GM18907 (cell line): ENCODE measurements around the gene GREM2.

Experiments
- ATAC-seq: cut with Tn5 transposase; IDR thresholded peaks from one replicate; pipeline ENCODE4 v1.9.1; 2021; ENCODE audit warnings: mild to moderate bottlenecking, moderate library complexity; ENCODE audit not compliant: unreplicated experiment

GREM2 gene

GRCh38 chr1:240611619-240612480 lies at the start of gene GREM2:
Gene GREM2, minus strand, starts transcription at chr1:240612155. Its CDS starts 118,680 bp downstream, at chr1:240493475.
- peak; percentile 96 for ATAC-seq

GRCh38 chr1:240658312-240658960 lies 46.5 kb upstream of the GREM2 start:
- no peak for ATAC-seq

- no peak for ATAC-seq
Observed at GRCh38 chr1:240656531-240656930, 44.6 kb upstream of the GREM2 start.

- ATAC-seq: no peak
Observed at GRCh38 chr1:240652961-240653409, 41.0 kb upstream of the GREM2 start.

GRCh38 chr1:240652549-240652948 lies 40.6 kb upstream of the GREM2 start:
- no peak for ATAC-seq

GRCh38 chr1:240650877-240651276 lies 38.9 kb upstream of the GREM2 start:
- ATAC-seq: no peak

- ATAC-seq: no peak
Observed at GRCh38 chr1:240649733-240650721, 38.1 kb upstream of the GREM2 start.

- no peak for ATAC-seq
Observed at GRCh38 chr1:240646571-240647240, 34.8 kb upstream of the GREM2 start.

- no peak for ATAC-seq
Observed at GRCh38 chr1:240644732-240645131, 32.8 kb upstream of the GREM2 start.

- ATAC-seq: no peak
Observed at GRCh38 chr1:240635466-240636256, 23.7 kb upstream of the GREM2 start.

- no peak for ATAC-seq
Observed at GRCh38 chr1:240630409-240630808, 18.5 kb upstream of the GREM2 start.

GRCh38 chr1:240621249-240621648 lies 9.3 kb upstream of the GREM2 start:
- ATAC-seq: no peak

GRCh38 chr1:240619906-240620621 lies 8.1 kb upstream of the GREM2 start:
- no peak for ATAC-seq

GRCh38 chr1:240619357-240619756 lies 7.4 kb upstream of the GREM2 start:
- ATAC-seq: no peak

- no peak for ATAC-seq
Observed at GRCh38 chr1:240618946-240619345, 7.0 kb upstream of the GREM2 start.

- ATAC-seq: no peak
Observed at GRCh38 chr1:240616018-240616417, 4.1 kb upstream of the GREM2 start.

- ATAC-seq: no peak
Observed at GRCh38 chr1:240613356-240614142, 1.6 kb upstream of the GREM2 start.

GRCh38 chr1:240612811-240613210 lies 856 bp upstream of the GREM2 start:
- no peak for ATAC-seq
